Measurements from ENCODE around the gene UBE3D.
"Not testable (repeated sequence)": the region's sequence is repeated elsewhere in the genome, so short reads cannot be mapped to it uniquely, and the experiment has no call there.

Gene UBE3D

GRCh38 chr6:83019741-83020140 is 45.9 kb downstream of the UBE3D start:
- TF ChIP-seq ARNTL (CRISPR knock-in tag; IDR thresholded peaks at IDR 0.05; ENCODE audit: borderline replicate concordance, low read depth) (no peak), CSRNP3 (CRISPR knock-in tag; IDR thresholded peaks at IDR 0.05) (no peak), ZNF70 (CRISPR knock-in tag; IDR thresholded peaks at IDR 0.05) (no peak), TSHZ2 (CRISPR knock-in tag; IDR thresholded peaks at IDR 0.05) (no peak), RARB (CRISPR knock-in tag; IDR thresholded peaks at IDR 0.05) (no peak), ZFP3 (CRISPR knock-in tag; IDR thresholded peaks at IDR 0.05) (no peak), TOX (CRISPR knock-in tag; IDR thresholded peaks at IDR 0.05; ENCODE audit: borderline replicate concordance) (no peak), ZNF565 (CRISPR knock-in tag; conservative IDR thresholded peaks at IDR 0.05; ENCODE audit: low read depth) (no peak), SNAI2 (CRISPR knock-in tag; IDR thresholded peaks at IDR 0.05) (no peak), GLIS3 (CRISPR knock-in tag; IDR thresholded peaks at IDR 0.05) (no peak), CSDC2 (CRISPR knock-in tag; IDR thresholded peaks at IDR 0.05) (no peak)
- no peak for ATAC-seq

GRCh38 chr6:83011131-83011530 is 54.5 kb downstream of the UBE3D start:
- ATAC-seq, result not testable (repeated sequence)

- no peak for TF ChIP-seq PPARA (CRISPR knock-in tag; IDR thresholded peaks at IDR 0.05; ENCODE audit: borderline replicate concordance)
- ATAC-seq, result no peak
These were observed 57.0 kb downstream of the UBE3D start for GRCh38 chr6:83008626-83009025.

GRCh38 chr6:83006270-83006905 is 59.3 kb downstream of the UBE3D start:
- TF ChIP-seq ISL1 (CRISPR knock-in tag; IDR thresholded peaks at IDR 0.05), result no peak
- TF ChIP-seq CSRNP3 (CRISPR knock-in tag; IDR thresholded peaks at IDR 0.05), result no peak
- no peak for TF ChIP-seq RARB (CRISPR knock-in tag; IDR thresholded peaks at IDR 0.05)
- TF ChIP-seq ZNF70 (CRISPR knock-in tag; IDR thresholded peaks at IDR 0.05), result no peak
- no peak for TF ChIP-seq ZC3H10 (CRISPR knock-in tag; IDR thresholded peaks at IDR 0.05)
- no peak for TF ChIP-seq PATZ1 (CRISPR knock-in tag; IDR thresholded peaks at IDR 0.05; ENCODE audit: borderline replicate concordance)
- no peak for TF ChIP-seq ZNF8 (CRISPR knock-in tag; IDR thresholded peaks at IDR 0.05)
- no peak for TF ChIP-seq OSR1 (CRISPR knock-in tag; IDR thresholded peaks at IDR 0.05)
- TF ChIP-seq CREB5 (CRISPR knock-in tag; IDR thresholded peaks at IDR 0.05; ENCODE audit: low read depth), result no peak
- TF ChIP-seq SNAI2 (CRISPR knock-in tag; IDR thresholded peaks at IDR 0.05), result no peak
- TF ChIP-seq GLIS3 (CRISPR knock-in tag; IDR thresholded peaks at IDR 0.05), result no peak
- no peak for TF ChIP-seq CSDC2 (CRISPR knock-in tag; IDR thresholded peaks at IDR 0.05)
- TF ChIP-seq ZNF565 (CRISPR knock-in tag; conservative IDR thresholded peaks at IDR 0.05; ENCODE audit: low read depth), result no peak

More at GRCh38 chr6:83006270-83006905, 59.3 kb downstream of the UBE3D start:
- ATAC-seq, result no peak

Measured in SK-N-SH treated with all-trans-retinoic acid at 6 μM for 48 hours (cell line).